Esophagus muscularis mucosa (tissue), 4 donors: ENCODE data around the gene AURKB. TPM values are rescaled to one million over a fixed set of nuclear protein-coding genes. Genes with fewer than 3 reads are reported as not detected.
A peak's percentile ranks its signal among the peaks of the same experiment; 100 is the strongest.

Source experiments
- DNase-seq: peaks from one replicate; pipeline ENCODE4 v3.0.0-alpha.2; 2017; ENCODE audit errors: extremely low spot score
- H3K27ac ChIP-seq, 4 donors: fragments of 200-600 bp; sonication (generic); replicated peaks in 1 of 4; 1 replicate in 3 of 4; 2 replicates in 1 of 4; pipeline ENCODE4 v1.5.1; 2016 to 2019; ENCODE audit warnings: mild to moderate bottlenecking in 1 of 4
- H3K27me3 ChIP-seq, 4 donors: fragments of 200-600 bp; sonication (generic); one replicate each; pipeline versions ENCODE4 v1.5.1 to v1.6.0; 2016 to 2019
- H3K36me3 ChIP-seq, 4 donors: fragments of 200-600 bp; sonication (generic); one replicate each; pipeline ENCODE4 v1.5.1; 2016 to 2019
- H3K4me1 ChIP-seq, 4 donors: fragments of 200-600 bp; sonication (generic); one replicate each; pipeline ENCODE4 v1.5.1; 2016 to 2019
- H3K4me3 ChIP-seq, 4 donors: fragments of 200-600 bp; sonication (generic); 1 replicate in 2 of 4; 2 replicates in 2 of 4; pipeline ENCODE4 v1.5.1; 2016 to 2019; ENCODE audit warnings: mild to moderate bottlenecking in 4 of 4, moderate library complexity in 1 of 4
- H3K9me3 ChIP-seq, 4 donors: fragments of 200-600 bp; sonication (generic); 1 replicate in 3 of 4; 2 replicates in 1 of 4; pipeline ENCODE4 v1.5.1; 2016 to 2019
- CTCF ChIP-seq, 3 experiments: fragments of 200-600 bp in 2 of 3; fragments of 450-650 bp in 1 of 3; sonication (generic) in 2 of 3; IDR thresholded peaks; one replicate each; pipeline ENCODE4 v1.5.1; 2017 to 2019; ENCODE audit warnings: antibody characterized with exemption in 3 of 3, mild to moderate bottlenecking in 2 of 3, moderate library complexity in 1 of 3
- EP300 ChIP-seq: sonication (generic); formaldehyde crosslinking; IDR thresholded peaks from one replicate; pipeline ENCODE4 v1.6.1; 2017; ENCODE audit warnings: antibody characterized with exemption
- POLR2A ChIP-seq: fragments of 450-650 bp; IDR thresholded peaks from one replicate; pipeline ENCODE4 v1.6.1; 2017; ENCODE audit warnings: antibody characterized with exemption, moderate library complexity, mild to moderate bottlenecking, low read depth
- POLR2AphosphoS5 ChIP-seq, 2 donors: sonication (generic); formaldehyde crosslinking; IDR thresholded peaks; one replicate each; pipeline ENCODE4 v1.6.1; 2017; ENCODE audit warnings: antibody characterized with exemption in 2 of 2
- WGBS: methylation state at CpG from one replicate; pipeline ENCODE4 v1.1.5; 2018; 5-methylcytosine and 5-hydroxymethylcytosine counted together
- intact Hi-C: fragments of 100-400 bp; cut with DNase I; formaldehyde crosslinking; loops from one replicate; pipeline ENCODE4 v1.15.1; 2023
- total RNA-seq, 4 donors: library from RNA; depleted of rRNA; stranded (reverse); fragments of >200 nt; gene quantifications; one replicate each; pipeline versions ENCODE4 v1.1.0 to v1.2.1, GENCODE V29; 2016

Gene AURKB
- total RNA-seq, 4 donors from 2014 or later, result 1.5 TPM; not detected in 3

DNA sequence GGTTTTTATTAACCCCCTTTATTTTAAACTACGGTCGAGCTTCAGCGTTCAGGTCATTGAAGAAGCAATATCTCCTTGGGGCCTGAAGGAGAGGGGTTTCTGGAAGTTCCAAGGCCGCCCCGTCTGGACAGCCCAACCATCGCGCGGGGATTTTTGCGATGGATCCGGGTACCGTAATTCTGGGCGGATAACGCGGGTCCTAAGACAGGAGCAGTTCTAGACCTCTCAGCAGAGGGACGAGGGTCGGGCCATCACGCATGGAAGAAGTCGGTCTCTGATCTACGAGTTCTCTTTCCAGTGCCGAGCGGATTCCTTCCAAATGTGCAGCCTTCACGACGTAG is 24.0 kb downstream of the AURKB start:
- H3K36me3 ChIP-seq, result no peaks in the 10 kb centered on the region
- H3K4me1 ChIP-seq, result peaks cover 32 to 54% (median 43%) of the 10 kb centered on the region in 4 donors
- peak overlapping the region; percentile 93 to 99 (median 96) for H3K27ac ChIP-seq
- TF ChIP-seq POLR2AphosphoS5 (IDR thresholded peaks at IDR 0.05) (peak in 1 of 2 donors; percentile 49), EP300 (no peak), CTCF (IDR thresholded peaks at IDR 0.05) (peak in 1 of 3 experiments; percentile 49)
- no peaks in the 10 kb centered on the region for H3K27me3 ChIP-seq
- H3K4me3 ChIP-seq, result peak overlapping the region; percentile 70 to 90 (median 87)
- WGBS, result 0% methylated on average over 11 of the region's 23 CpGs
- intact Hi-C loops, result loop anchor here (2.0 kb wide), 1 partner anchor 66 kb away; no protein-coding TSS in a partner anchor
- no peak for DNase-seq
- no peaks in the 10 kb centered on the region for H3K9me3 ChIP-seq

- peak; percentile 99 for DNase-seq
Measured at GRCh38 chr17:8185582-8186445, 24.6 kb downstream of the AURKB start.

GRCh38 chr17:8176998-8177731 is 33.2 kb downstream of the AURKB start:
- TF ChIP-seq CTCF (IDR thresholded peaks at IDR 0.05), result no peak
- TF ChIP-seq POLR2A, result no peak
- no peak for TF ChIP-seq POLR2AphosphoS5 (IDR thresholded peaks at IDR 0.05)
- TF ChIP-seq EP300, result no peak
- DNase-seq, result no peak
- Histone ChIP-seq H3K9me3 (no peaks in the 10 kb centered on the region), H3K4me3 (peak overlapping the region; percentile 57 to 81 (median 62)), H3K27me3 (no peaks in the 10 kb centered on the region), H3K27ac (peak overlapping the region; percentile 79 to 88 (median 83)), H3K4me1 (peaks cover 29 to 50% (median 40%) of the 10 kb centered on the region in 4 donors), H3K36me3 (no peaks in the 10 kb centered on the region)
- intact Hi-C loops, result no loop called here
- 73% methylated on average over 19 of the region's 19 CpGs for WGBS

More at GRCh38 chr17:8185582-8186445, 24.6 kb downstream of the AURKB start:
- peaks cover 27 to 48% (median 37%) of the 10 kb centered on the region in 4 donors for H3K4me1 ChIP-seq
- TF ChIP-seq POLR2A (no peak), CTCF (IDR thresholded peaks at IDR 0.05) (no peak), POLR2AphosphoS5 (IDR thresholded peaks at IDR 0.05) (peak; percentile 75 to 82), EP300 (no peak)
- under 1% methylated on average over 34 of the region's 44 CpGs for WGBS
- H3K36me3 ChIP-seq, result no peaks in the 10 kb centered on the region
- peak overlapping the region; percentile 70 to 90 (median 87) for H3K4me3 ChIP-seq
- intact Hi-C loops, result loop anchor here (2.0 kb wide), 1 partner anchor 65 kb away; no protein-coding TSS in a partner anchor
- peak overlapping the region; percentile 93 to 99 (median 96) for H3K27ac ChIP-seq
- no peaks in the 10 kb centered on the region for H3K9me3 ChIP-seq
- H3K27me3 ChIP-seq, result no peaks in the 10 kb centered on the region

GRCh38 chr17:8176197-8176940 is 34.0 kb downstream of the AURKB start, which contains the start of gene TMEM107:
TSS of gene TMEM107 (minus strand) at chr17:8176380. CDS start at chr17:8176286, 94 bp downstream.
- H3K4me3 ChIP-seq, result peak within 1 kb of the TSS; percentile 57 to 81 (median 62)
- H3K4me1 ChIP-seq, result peaks cover 29 to 50% (median 40%) of the 10 kb centered on the region in 4 donors
- no peaks in the 10 kb centered on the region for H3K36me3 ChIP-seq
- DNase-seq, result peak; percentile 96
- no peaks in the 10 kb centered on the region for H3K27me3 ChIP-seq
- WGBS, result 5% methylated on average over 20 of the region's 56 CpGs
- no peaks in the 10 kb centered on the region for H3K9me3 ChIP-seq
- peak within 1 kb of the TSS; percentile 79 to 88 (median 83) for H3K27ac ChIP-seq
- intact Hi-C loops, result no loop called here
- TF ChIP-seq EP300 (no peak), POLR2A (no peak), CTCF (IDR thresholded peaks at IDR 0.05) (no peak), POLR2AphosphoS5 (IDR thresholded peaks at IDR 0.05) (peak; percentile 76 to 77)
